ENCODE measurements around the gene CALD1.

DNA sequence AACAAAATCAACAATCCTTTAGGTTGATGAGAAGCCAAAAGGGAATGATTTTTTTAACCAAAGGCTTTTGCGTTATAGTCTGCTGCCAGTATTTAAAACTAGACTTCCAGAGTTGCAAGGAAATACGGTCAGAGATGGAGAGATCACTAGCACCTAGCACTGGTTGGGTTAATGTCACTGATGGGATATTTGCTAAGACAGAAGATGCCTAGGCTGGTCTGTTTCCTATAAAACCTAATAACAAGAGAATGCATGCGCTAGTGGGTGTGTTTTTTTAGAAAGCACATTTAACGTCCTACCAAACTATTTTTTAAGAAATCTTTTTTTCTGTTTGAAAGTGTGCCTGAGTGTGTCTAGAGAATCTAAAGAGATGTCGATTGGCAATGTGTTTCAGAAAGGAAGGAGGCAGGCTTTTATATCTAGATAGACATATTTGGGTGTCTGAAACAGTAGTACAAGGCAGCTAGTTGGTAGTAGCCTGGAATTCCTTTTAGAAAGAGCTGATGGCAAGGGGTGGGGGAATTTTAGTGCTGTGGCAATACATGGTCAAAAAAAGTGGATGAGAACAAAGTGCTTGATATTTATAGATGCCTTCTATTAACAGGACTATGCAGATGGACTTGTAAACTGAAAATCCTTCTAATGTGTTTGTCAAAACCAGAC lies 863 bp downstream of the CALD1 start:
- no peak for TF ChIP-seq POLR2AphosphoS5 (IDR thresholded peaks at IDR 0.05)
- TF ChIP-seq, protein P1, sequence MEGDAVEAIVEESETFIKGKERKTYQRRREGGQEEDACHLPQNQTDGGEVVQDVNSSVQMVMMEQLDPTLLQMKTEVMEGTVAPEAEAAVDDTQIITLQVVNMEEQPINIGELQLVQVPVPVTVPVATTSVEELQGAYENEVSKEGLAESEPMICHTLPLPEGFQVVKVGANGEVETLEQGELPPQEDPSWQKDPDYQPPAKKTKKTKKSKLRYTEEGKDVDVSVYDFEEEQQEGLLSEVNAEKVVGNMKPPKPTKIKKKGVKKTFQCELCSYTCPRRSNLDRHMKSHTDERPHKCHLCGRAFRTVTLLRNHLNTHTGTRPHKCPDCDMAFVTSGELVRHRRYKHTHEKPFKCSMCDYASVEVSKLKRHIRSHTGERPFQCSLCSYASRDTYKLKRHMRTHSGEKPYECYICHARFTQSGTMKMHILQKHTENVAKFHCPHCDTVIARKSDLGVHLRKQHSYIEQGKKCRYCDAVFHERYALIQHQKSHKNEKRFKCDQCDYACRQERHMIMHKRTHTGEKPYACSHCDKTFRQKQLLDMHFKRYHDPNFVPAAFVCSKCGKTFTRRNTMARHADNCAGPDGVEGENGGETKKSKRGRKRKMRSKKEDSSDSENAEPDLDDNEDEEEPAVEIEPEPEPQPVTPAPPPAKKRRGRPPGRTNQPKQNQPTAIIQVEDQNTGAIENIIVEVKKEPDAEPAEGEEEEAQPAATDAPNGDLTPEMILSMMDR (IDR thresholded peaks at IDR 0.05), result no peak
- TF ChIP-seq POLR2A (IDR thresholded peaks at IDR 0.05), result no peak
- TF ChIP-seq EP300 (IDR thresholded peaks at IDR 0.05; ENCODE audit: low read depth), result no peak
